Psoas muscle (tissue), 8 donors: Measurements from ENCODE around the gene SAE1. TPM values are rescaled to one million over a fixed set of nuclear protein-coding genes. Genes with fewer than 3 reads are reported as not detected.

ENCODE experiments used
- ATAC-seq, 4 donors: fragments of 200-7000 bp; cut with Tn5 transposase; one replicate each; pipeline ENCODE4 v1.9.1; 2020; ENCODE audit warnings: moderate library complexity in 3 of 4, mild to moderate bottlenecking in 2 of 4
- DNase-seq, 2 donors: peaks; one replicate each; pipeline ENCODE4 v3.0.0-alpha.2; 2020
- H3K27ac ChIP-seq: fragments of 200-600 bp; one replicate; pipeline ENCODE4 v1.8.0; 2022
- H3K27me3 ChIP-seq, 3 donors: fragments of 200-600 bp in 1 of 3; one replicate each; pipeline versions ENCODE4 v1.6.1 to v1.8.0; 2013 to 2022; ENCODE audit warnings: low read length in 2 of 3, mild to moderate bottlenecking in 2 of 3, moderate library complexity in 1 of 3; ENCODE audit not compliant: insufficient read depth in 3 of 3
- H3K36me3 ChIP-seq, 2 donors: fragments of 200-600 bp in 1 of 2; one replicate each; pipeline versions ENCODE4 v1.6.1 to v1.8.0; 2013 to 2022; ENCODE audit warnings: low read depth in 1 of 2, mild to moderate bottlenecking in 1 of 2, moderate library complexity in 1 of 2; ENCODE audit not compliant: insufficient read depth in 1 of 2
- H3K4me1 ChIP-seq: fragments of 200-600 bp; one replicate; pipeline ENCODE4 v1.8.0; 2022
- H3K4me3 ChIP-seq: fragments of 200-600 bp; one replicate; pipeline ENCODE4 v1.8.0; 2022; ENCODE audit warnings: mild to moderate bottlenecking
- H3K9me3 ChIP-seq: fragments of 200-600 bp; one replicate; pipeline ENCODE4 v1.8.0; 2022
- WGBS, 3 donors: extraction: QIAGEN DNeasy Blood & Tissue Kit; methylation state at CpG; one replicate each; pipeline versions ENCODE4 v1.1.6 to v1.1.7; 2013; 5-methylcytosine and 5-hydroxymethylcytosine counted together
- intact Hi-C, 2 donors: fragments of 100-400 bp; cut with DNase I; formaldehyde crosslinking; loops; one replicate each; pipeline versions ENCODE4 v1.11.0 to v1.14.2; 2022
- polyA plus RNA-seq, 3 donors: library from polyadenylated mRNA; stranded (reverse); fragments of 200-250 nt; gene quantifications; one replicate each; pipeline ENCODE4 v1.2.3, GENCODE V29; 2013
- total RNA-seq, 4 donors: library from RNA; stranded (reverse); fragmentation: NEBNext Ultra II Directional in 2 of 4; extraction: Animal tissue kit (Norgen Biotek cat#: 25700) in 2 of 4; gene quantifications; one replicate each; pipeline versions ENCODE4 v1.2.1 to v1.2.4, GENCODE V29; 2021 to 2023
- TF ChIP-seq, protein P1 (sequence below): fragments of 200-600 bp; IDR thresholded peaks from one replicate; pipeline ENCODE4 v1.8.0; 2022; ENCODE audit warnings: antibody characterized with exemption
- donor health status: healthy with polysubstance abuse.
- donor health status: DM: no; HTN: no; CAD: no; lungs with moderate emphysema.
- donor health status: Bipolar disorder and iron deficiency.
- donor health status: healthy.
- donor health status: DM: yes; HTN: yes; CAD: no.
- donor health status: DM: no; HTN: no; CAD: no.
- donor health status: DM: no; HTN: no; CAD: no.
- donor health status: DM: yes; HTN: yes; CAD: no.

SAE1 gene
- total and polyA plus RNA-seq, 7 donors = 30.7 to 63.4 (median 42.0) TPM

DNA sequence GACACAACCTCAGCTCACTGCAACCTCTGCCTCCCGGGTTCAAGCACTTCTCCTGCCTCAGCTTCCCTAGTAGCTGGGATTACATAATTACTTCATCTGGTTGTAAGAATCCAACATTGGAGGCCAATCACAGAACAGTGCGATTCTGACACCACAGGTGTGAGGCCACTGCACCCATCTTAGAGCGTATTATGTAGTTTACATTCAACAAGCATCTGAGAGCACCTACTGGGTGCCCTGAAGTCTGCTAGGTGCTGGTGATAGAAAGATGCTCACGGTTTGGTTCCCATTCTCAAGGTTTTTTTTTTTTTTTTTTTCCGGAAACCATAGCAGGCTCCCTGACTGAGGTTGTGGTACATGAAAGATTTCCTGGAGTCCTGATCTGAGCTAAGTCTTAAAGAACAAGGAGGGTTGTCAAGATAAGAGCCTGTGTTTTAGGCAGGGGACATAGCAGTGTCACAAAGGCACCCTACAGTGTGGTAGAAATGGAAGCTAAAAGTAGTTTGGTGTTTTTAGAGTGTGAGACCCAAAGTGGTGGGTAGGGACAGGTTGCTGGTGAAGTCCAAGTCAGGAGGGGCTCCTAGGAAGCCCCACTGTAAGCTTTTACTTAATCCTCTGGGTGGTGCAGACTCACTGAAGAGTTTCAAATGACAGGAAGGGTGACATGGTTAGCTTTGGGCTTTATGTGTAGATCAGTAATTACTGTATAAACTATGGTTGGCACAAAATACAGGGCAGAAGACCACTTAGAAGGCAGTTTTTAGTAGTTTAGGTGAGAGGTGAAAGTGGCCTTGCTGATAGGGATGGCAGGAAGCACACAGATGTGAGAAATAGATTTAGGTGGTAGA lies 15.2 kb downstream of the SAE1 start:
- TF ChIP-seq, protein P1, sequence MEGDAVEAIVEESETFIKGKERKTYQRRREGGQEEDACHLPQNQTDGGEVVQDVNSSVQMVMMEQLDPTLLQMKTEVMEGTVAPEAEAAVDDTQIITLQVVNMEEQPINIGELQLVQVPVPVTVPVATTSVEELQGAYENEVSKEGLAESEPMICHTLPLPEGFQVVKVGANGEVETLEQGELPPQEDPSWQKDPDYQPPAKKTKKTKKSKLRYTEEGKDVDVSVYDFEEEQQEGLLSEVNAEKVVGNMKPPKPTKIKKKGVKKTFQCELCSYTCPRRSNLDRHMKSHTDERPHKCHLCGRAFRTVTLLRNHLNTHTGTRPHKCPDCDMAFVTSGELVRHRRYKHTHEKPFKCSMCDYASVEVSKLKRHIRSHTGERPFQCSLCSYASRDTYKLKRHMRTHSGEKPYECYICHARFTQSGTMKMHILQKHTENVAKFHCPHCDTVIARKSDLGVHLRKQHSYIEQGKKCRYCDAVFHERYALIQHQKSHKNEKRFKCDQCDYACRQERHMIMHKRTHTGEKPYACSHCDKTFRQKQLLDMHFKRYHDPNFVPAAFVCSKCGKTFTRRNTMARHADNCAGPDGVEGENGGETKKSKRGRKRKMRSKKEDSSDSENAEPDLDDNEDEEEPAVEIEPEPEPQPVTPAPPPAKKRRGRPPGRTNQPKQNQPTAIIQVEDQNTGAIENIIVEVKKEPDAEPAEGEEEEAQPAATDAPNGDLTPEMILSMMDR = no peak
- no peak for DNase-seq
- WGBS, 3 donors = 88 to 93% (median 93%) methylated on average over 5 of the region's 5 CpGs
- intact Hi-C loops = loop anchor here (5.0 kb wide), 1 partner anchor 61 kb away; no protein-coding TSS in a partner anchor
- Histone ChIP-seq H3K4me3 (no peak overlapping the region), H3K4me1 (peaks cover 19% of the 10 kb centered on the region), H3K36me3 (peaks cover 5 to 49% of the 10 kb centered on the region in 2 donors), H3K27me3 (no peaks in the 10 kb centered on the region), H3K27ac (no peak overlapping the region), H3K9me3 (no peaks in the 10 kb centered on the region)
- ATAC-seq = no peak

DNA sequence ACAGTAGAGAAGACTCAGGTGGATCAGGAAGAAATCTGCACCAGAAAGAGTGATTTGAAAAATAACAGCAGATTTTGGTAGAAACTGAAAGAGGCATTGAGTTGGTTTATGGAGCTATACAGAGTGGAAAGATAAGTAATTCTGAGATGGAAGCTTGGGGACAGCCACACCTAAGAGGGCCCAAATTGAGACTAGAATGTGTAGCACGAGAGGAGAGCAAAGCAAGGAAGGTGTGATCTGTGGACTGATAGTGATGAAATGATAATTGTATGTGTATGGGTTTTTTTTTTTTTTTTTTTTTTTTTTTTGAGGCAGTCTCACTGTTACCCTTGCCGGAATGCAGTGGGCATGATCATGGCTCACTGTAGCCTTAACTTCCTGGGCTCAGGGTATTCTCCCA lies 16.3 kb downstream of the SAE1 start:
- Histone ChIP-seq H3K27me3 (no peaks in the 10 kb centered on the region), H3K36me3 (peaks cover 5 to 59% of the 10 kb centered on the region in 2 donors), H3K4me1 (peaks cover 12% of the 10 kb centered on the region), H3K27ac (no peak overlapping the region), H3K4me3 (no peak overlapping the region), H3K9me3 (no peaks in the 10 kb centered on the region)
- 96 to 100% (median 99%) methylated on average over 2 of the region's 2 CpGs for WGBS, 3 donors
- TF ChIP-seq, protein P1 = no peak
- no peak for DNase-seq
- intact Hi-C loops = loop anchor here (5.0 kb wide), 1 partner anchor 60 kb away; no protein-coding TSS in a partner anchor
- no peak for ATAC-seq

DNA sequence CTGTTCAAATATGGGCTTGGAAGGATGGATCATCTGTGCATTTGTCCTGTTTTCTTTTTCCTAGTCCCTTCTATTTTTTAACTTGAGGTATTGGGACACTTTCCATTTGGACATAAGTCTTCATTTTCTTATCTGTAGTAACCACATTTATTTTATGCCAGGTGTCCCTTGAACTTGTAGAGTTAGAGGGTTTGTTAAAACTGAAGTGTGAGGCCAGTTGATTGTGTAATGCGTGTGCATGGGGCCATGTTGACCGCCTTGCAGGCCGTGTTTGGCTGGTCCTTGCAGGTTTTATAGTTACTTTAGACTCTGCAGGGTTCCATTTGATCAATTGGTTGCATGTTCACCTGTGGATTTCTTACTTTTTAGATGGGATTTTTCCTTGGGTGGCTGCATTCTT lies 21.0 kb downstream of the SAE1 start:
- DNase-seq (no peak), ATAC-seq (no peak)
- H3K27me3 ChIP-seq = no peaks in the 10 kb centered on the region
- H3K4me1 ChIP-seq = no peaks in the 10 kb centered on the region
- no peaks in the 10 kb centered on the region for H3K9me3 ChIP-seq
- TF ChIP-seq, protein P1 = no peak
- peaks cover 3 to 70% of the 10 kb centered on the region in 2 donors for H3K36me3 ChIP-seq
- no peak overlapping the region for H3K27ac ChIP-seq
- no peak overlapping the region for H3K4me3 ChIP-seq
- intact Hi-C loops = no loop called here
- WGBS, 3 donors = 92 to 100% (median 95%) methylated on average over 3 of the region's 3 CpGs

DNA sequence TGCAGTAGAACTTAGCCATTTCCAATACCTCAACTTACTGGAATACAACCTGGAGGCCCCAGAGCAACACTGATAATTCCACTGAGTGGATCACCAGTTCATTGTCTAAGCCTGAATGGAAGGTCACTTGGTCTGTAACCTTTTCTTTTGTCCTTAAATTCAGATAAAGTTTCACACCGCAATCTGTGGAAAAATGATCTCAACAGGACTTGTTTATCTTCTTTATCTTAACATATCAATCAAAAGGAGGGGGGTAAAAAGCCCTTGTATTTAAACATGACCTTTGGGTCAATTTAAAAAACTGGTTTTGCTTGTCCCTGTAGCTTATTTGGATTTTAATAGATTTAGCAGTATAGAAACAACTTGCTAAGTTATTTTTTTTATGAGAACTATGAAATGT lies 21.6 kb downstream of the SAE1 start:
- Histone ChIP-seq H3K36me3 (peaks cover 3 to 64% of the 10 kb centered on the region in 2 donors), H3K4me1 (peaks cover 3% of the 10 kb centered on the region), H3K4me3 (no peak overlapping the region), H3K27ac (no peak overlapping the region), H3K27me3 (no peaks in the 10 kb centered on the region), H3K9me3 (no peaks in the 10 kb centered on the region)
- WGBS, 3 donors = 79 to 90% (median 86%) methylated on average over 1 of the region's 1 CpG
- no peak for ATAC-seq
- no peak for DNase-seq
- TF ChIP-seq, protein P1 = no peak
- intact Hi-C loops = no loop called here
